Neural cell (in vitro differentiated cells): ENCODE data around the gene REV1. TPM values are rescaled to one million over a fixed set of nuclear protein-coding genes. Genes with fewer than 3 reads are reported as not detected.

Source experiments
- H2AFZ ChIP-seq: fragments of 200-600, 300-800 bp; sonication (generic), shearing (Covaris generic); 2 replicates; pipeline ENCODE4 v1.6.0; 2014; ENCODE audit warnings: low read depth, mild to moderate bottlenecking, antibody characterized with exemption, low read length, moderate library complexity
- H3F3A ChIP-seq: fragments of 200-600 bp; shearing (Covaris generic); 2 replicates; pipeline ENCODE4 v1.6.1; 2016; ENCODE audit warnings: mild to moderate bottlenecking, moderate library complexity, mixed read lengths, antibody characterized with exemption, low read length; ENCODE audit not compliant: insufficient read depth, poor library complexity, severe bottlenecking
- H3K27ac ChIP-seq: fragments of 200-600, 300-800 bp; sonication (generic), shearing (Covaris generic); 2 replicates; pipeline ENCODE4 v1.5.1; 2014; ENCODE audit warnings: mild to moderate bottlenecking, low read length, moderate library complexity
- H3K27me3 ChIP-seq: fragments of 300-800, 200-600 bp; sonication (generic), shearing (Covaris generic); 2 replicates; pipeline ENCODE4 v1.6.0; 2014; ENCODE audit warnings: mild to moderate bottlenecking, low read depth, low read length, moderate library complexity; ENCODE audit not compliant: insufficient read depth
- H3K36me3 ChIP-seq: fragments of 300-800, 200-600 bp; sonication (generic), shearing (Covaris generic); 2 replicates; pipeline ENCODE4 v1.5.1; 2014; ENCODE audit warnings: mild to moderate bottlenecking, antibody characterized with exemption, low read length, moderate library complexity; ENCODE audit not compliant: insufficient read depth
- H3K4me2 ChIP-seq: fragments of 300-800, 200-600 bp; sonication (generic), shearing (Covaris generic); 2 replicates; pipeline ENCODE4 v1.6.0; 2014; ENCODE audit warnings: mild to moderate bottlenecking, low read length
- H3K4me3 ChIP-seq: fragments of 300-800, 200-600 bp; sonication (generic), shearing (Covaris generic); 2 replicates; pipeline ENCODE4 v1.5.1; 2014; ENCODE audit warnings: mild to moderate bottlenecking, low read length, moderate library complexity
- H3K79me2 ChIP-seq: fragments of 200-600 bp; shearing (Covaris generic); replicated peaks from 2 replicates; pipeline ENCODE4 v1.6.0; 2014; ENCODE audit warnings: mild to moderate bottlenecking, low read length, moderate library complexity; ENCODE audit not compliant: insufficient read depth
- H3K9ac ChIP-seq: fragments of 300-800, 200-600 bp; sonication (generic), shearing (Covaris generic); 2 replicates; pipeline ENCODE4 v1.6.1; 2016; ENCODE audit warnings: mild to moderate bottlenecking, low read length, mixed read lengths
- H3K9me2 ChIP-seq: fragments of 200-600 bp; shearing (Covaris generic); 2 replicates; pipeline ENCODE4 v1.6.1; 2016; ENCODE audit warnings: mild to moderate bottlenecking, low read length, mixed read lengths; ENCODE audit not compliant: insufficient read depth
- H3K9me3 ChIP-seq: fragments of 200-600, 300-800 bp; sonication (generic), shearing (Covaris generic); 2 replicates; pipeline ENCODE4 v1.6.1; 2016; ENCODE audit warnings: mild to moderate bottlenecking, mixed run types, low read length, moderate library complexity, mixed read lengths
- H4K20me1 ChIP-seq: fragments of 200-600 bp; shearing (Covaris generic); 2 replicates; pipeline ENCODE4 v1.6.1; 2016; ENCODE audit warnings: mild to moderate bottlenecking, mixed run types; ENCODE audit not compliant: insufficient read depth
- EP300 ChIP-seq: fragments of 450-650 bp; conservative IDR thresholded peaks from 2 replicates; pipeline ENCODE4 v1.6.1; 2014; ENCODE audit warnings: antibody characterized with exemption, mild to moderate bottlenecking, moderate library complexity; ENCODE audit not compliant: poor library complexity, severe bottlenecking
- EZH2 ChIP-seq: fragments of 200-600, 300-800 bp; shearing (Covaris generic), sonication (generic); IDR thresholded peaks from 2 replicates; pipeline ENCODE4 v1.6.1; 2014; ENCODE audit warnings: antibody characterized with exemption, low read length, borderline replicate concordance, mild to moderate bottlenecking; ENCODE audit not compliant: insufficient read depth, poor library complexity, severe bottlenecking
- MXI1 ChIP-seq: fragments of 450-650 bp; conservative IDR thresholded peaks from 2 replicates; pipeline ENCODE4 v1.6.1; 2014; ENCODE audit warnings: antibody characterized with exemption, mild to moderate bottlenecking; ENCODE audit not compliant: poor library complexity, severe bottlenecking
- POLR2AphosphoS5 ChIP-seq: IDR thresholded peaks from 2 replicates; pipeline ENCODE4 v1.6.1; 2012
- RAD21 ChIP-seq: fragments of 450-650 bp; conservative IDR thresholded peaks from 2 replicates; pipeline ENCODE4 v1.6.1; 2014; ENCODE audit warnings: antibody characterized with exemption, mild to moderate bottlenecking, moderate library complexity
- REST ChIP-seq: IDR thresholded peaks from 2 replicates; pipeline ENCODE4 v1.6.1; 2012; ENCODE audit warnings: borderline replicate concordance
- SMC3 ChIP-seq: fragments of 450-650 bp; conservative IDR thresholded peaks from 2 replicates; pipeline ENCODE4 v1.6.1; 2014; ENCODE audit warnings: antibody characterized with exemption, mild to moderate bottlenecking, moderate library complexity; ENCODE audit not compliant: poor library complexity
- TAF1 ChIP-seq: IDR thresholded peaks from 2 replicates; pipeline ENCODE4 v1.6.1; 2012; ENCODE audit warnings: low read depth
- polyA plus RNA-seq: library from polyadenylated mRNA; depleted of rRNA; stranded (reverse); fragments of >200 nt; gene quantifications from 2 replicates; pipeline ENCODE4 v1.2.3, GENCODE V29; 2014
- TF ChIP-seq, protein P1 (sequence below): fragments of 450-650 bp; IDR thresholded peaks from 2 replicates; pipeline ENCODE4 v1.5.1; 2014; ENCODE audit warnings: antibody characterized with exemption, mild to moderate bottlenecking, moderate library complexity; ENCODE audit not compliant: poor library complexity, severe bottlenecking

REV1 gene
- polyA plus RNA-seq, 1 donor from 2014 or later, result 84.1 TPM

GRCh38 chr2:99451280-99451679, 38.5 kb downstream of the REV1 start:
- H3K9me2 ChIP-seq, result no peaks in the 10 kb centered on the region
- TF ChIP-seq, protein P1, sequence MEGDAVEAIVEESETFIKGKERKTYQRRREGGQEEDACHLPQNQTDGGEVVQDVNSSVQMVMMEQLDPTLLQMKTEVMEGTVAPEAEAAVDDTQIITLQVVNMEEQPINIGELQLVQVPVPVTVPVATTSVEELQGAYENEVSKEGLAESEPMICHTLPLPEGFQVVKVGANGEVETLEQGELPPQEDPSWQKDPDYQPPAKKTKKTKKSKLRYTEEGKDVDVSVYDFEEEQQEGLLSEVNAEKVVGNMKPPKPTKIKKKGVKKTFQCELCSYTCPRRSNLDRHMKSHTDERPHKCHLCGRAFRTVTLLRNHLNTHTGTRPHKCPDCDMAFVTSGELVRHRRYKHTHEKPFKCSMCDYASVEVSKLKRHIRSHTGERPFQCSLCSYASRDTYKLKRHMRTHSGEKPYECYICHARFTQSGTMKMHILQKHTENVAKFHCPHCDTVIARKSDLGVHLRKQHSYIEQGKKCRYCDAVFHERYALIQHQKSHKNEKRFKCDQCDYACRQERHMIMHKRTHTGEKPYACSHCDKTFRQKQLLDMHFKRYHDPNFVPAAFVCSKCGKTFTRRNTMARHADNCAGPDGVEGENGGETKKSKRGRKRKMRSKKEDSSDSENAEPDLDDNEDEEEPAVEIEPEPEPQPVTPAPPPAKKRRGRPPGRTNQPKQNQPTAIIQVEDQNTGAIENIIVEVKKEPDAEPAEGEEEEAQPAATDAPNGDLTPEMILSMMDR, result no peak
- TF ChIP-seq POLR2AphosphoS5 (no peak), EP300 (no peak), SMC3 (no peak), RAD21 (no peak), MXI1 (no peak), EZH2 (no peak), TAF1 (no peak), REST (no peak)
- no peaks in the 10 kb centered on the region for H4K20me1 ChIP-seq
- no peaks in the 10 kb centered on the region for H3K27me3 ChIP-seq
- H3F3A ChIP-seq, result no peaks in the 10 kb centered on the region
- no peak overlapping the region for H3K9ac ChIP-seq
- H3K4me3 ChIP-seq, result no peak overlapping the region
- H2AFZ ChIP-seq, result no peak overlapping the region
- H3K9me3 ChIP-seq, result no peaks in the 10 kb centered on the region
- peaks cover 10% of the 10 kb centered on the region for H3K79me2 ChIP-seq
- peaks cover 12% of the 10 kb centered on the region for H3K36me3 ChIP-seq
- no peak overlapping the region for H3K27ac ChIP-seq
- no peak overlapping the region for H3K4me2 ChIP-seq

GRCh38 chr2:99450199-99450598, 39.6 kb downstream of the REV1 start:
- no peaks in the 10 kb centered on the region for H3K9me2 ChIP-seq
- H3K27ac ChIP-seq, result no peak overlapping the region
- H3K79me2 ChIP-seq, result peaks cover 10% of the 10 kb centered on the region
- no peaks in the 10 kb centered on the region for H3K27me3 ChIP-seq
- no peaks in the 10 kb centered on the region for H3F3A ChIP-seq
- H3K36me3 ChIP-seq, result peaks cover 9% of the 10 kb centered on the region
- no peak overlapping the region for H3K4me3 ChIP-seq
- no peak overlapping the region for H3K4me2 ChIP-seq
- no peak overlapping the region for H3K9ac ChIP-seq
- H4K20me1 ChIP-seq, result no peaks in the 10 kb centered on the region
- H3K9me3 ChIP-seq, result no peaks in the 10 kb centered on the region
- H2AFZ ChIP-seq, result no peak overlapping the region
- TF ChIP-seq EP300 (no peak), REST (no peak), TAF1 (no peak), RAD21 (no peak), EZH2 (no peak), SMC3 (no peak), POLR2AphosphoS5 (no peak), MXI1 (no peak)
- TF ChIP-seq, protein P1, result no peak
